Measurements from ENCODE around the gene VTI1A.

Gene VTI1A

DNA sequence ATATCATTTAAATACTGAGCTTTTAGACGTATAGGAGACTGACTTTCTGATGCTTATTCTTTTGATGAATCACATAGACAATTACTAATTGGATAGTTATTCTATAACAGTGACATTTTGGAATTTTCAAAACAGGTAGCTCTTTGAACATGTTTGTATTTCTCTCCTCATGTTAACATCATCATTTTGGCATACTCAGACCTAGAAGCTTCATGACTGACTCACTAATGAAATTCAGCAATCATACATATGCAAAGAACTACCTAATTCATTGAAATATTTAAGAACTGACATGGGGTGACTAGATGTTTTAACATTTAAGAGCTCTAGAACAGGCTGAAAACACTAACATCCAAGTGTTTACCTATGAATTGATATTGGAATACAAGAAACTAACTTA lies 192.3 kb downstream of the VTI1A start:
- no peak for DNase-seq (ENCODE audit: low read depth)

DNA sequence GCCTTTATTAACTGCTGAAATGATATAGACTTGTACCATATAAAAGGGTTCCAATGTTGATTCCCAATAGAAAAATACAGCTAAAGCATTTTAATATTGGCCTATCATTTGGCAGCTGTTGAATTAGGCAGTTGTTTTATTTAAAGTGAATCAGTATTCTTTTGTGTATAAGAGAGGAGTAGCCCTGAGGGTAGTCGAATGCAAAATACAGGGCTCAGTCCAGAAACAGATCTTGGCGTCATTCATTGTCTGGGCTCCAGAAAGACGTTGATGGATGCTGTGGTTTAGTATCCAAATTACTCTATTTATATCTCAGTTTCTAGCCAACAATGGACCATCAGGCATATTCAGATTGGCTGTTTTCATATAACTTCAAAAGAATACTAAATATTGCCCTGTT lies 193.6 kb downstream of the VTI1A start:
- DNase-seq (ENCODE audit: low read depth): no peak

DNA sequence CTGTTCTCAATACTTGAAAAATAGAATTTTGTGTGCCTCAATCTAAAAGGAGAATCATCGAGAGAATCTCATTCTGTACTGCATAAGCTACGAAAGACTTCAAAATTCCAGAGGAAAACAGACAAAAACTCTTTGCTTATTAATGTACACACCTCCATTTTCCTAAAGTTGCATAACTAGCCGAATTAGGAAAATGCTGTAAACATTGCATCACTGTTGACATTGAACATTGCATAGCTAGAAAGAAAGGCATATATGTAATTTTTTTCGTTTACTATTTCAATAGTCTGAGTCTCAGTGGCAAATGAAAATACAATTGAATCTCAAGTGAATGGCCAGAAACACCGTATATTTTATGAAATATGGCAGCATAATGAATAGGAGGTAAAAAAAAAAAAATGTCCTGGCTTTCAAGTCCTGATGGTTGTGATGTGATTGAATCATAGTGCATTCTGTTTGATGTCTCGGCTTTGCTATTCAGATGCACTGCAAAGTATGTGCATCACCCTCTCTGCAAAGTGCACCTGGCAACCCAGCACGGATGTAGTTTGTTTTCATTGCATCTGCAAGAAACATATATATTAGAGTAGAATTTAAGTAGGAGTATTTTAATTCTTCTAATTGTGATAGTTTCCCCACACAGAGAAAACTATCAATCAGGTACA lies 196.7 kb downstream of the VTI1A start:
- DNase-seq (ENCODE audit: low read depth): no peak

DNA sequence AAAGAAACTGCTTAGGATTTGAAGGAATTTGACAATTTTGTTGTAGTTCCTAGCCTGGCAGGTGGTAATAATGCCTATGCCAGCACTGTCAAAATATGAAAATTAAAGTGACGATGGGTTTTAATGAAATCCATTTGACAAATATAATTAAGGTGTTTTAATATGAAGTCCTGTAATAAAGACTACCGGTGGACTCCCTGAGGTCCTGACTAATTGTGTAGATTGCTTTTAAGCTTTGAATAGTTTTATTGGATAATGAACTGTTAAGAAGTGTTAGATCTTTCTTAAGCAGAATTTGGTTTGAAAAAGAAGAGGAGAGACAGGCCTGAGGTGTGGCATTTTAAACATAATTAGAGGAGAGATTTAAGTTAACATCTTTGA lies 197.2 kb downstream of the VTI1A start:
- no peak for DNase-seq (ENCODE audit: low read depth)

DNA sequence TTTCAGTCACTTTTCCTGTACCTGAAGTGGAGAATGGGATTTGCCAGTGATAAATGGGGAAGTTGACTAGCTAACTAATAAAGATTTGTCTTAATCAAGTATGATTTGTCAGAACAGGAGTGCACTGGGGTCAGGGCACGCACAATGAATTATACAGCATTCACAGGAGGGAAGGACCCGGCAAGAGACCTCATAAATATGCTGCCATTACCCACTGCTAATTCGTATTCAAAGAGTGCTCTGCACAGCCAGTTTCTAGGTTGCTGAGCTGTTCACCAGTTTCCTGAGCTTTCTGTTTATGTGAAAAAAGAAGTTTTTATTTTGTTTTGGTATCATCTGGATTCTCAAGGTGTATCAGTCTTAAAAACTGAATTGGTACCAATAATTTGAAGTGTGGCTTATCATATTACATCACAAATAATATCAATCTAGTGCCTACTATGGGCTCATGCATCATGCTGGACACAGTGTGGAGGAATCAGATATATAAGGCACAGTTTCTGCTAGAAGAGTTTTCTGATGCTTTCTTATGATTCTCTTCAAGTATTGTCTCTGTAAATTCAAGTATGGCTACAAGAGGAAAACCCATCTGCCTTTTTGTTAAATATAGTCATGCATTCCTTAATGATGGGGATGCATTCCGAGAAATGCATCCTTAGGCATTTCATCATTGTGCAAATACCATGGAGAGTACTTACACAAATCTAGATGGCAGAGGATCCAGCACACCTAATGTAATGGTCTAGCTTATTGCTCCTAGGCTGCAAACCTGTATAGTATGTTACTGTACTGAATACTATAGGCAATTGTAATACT lies 202.2 kb downstream of the VTI1A start:
- DNase-seq (ENCODE audit: low read depth): no peak

DNA sequence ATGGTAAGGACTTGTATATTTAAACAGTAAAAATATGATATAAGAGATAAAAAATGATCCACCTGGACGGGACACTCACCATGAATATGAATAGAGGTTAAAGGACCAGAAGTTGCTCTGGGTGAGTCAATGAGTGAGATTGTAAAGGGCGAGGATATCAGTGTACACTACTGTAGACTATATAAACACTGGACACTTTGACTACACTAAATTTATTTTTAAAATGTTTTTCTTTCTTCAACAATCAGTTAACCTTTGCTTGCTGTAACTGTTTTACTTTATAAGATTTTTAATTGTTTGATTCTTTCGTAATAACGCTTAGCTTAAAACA lies 202.8 kb downstream of the VTI1A start:
- no peak for DNase-seq (ENCODE audit: low read depth)

DNA sequence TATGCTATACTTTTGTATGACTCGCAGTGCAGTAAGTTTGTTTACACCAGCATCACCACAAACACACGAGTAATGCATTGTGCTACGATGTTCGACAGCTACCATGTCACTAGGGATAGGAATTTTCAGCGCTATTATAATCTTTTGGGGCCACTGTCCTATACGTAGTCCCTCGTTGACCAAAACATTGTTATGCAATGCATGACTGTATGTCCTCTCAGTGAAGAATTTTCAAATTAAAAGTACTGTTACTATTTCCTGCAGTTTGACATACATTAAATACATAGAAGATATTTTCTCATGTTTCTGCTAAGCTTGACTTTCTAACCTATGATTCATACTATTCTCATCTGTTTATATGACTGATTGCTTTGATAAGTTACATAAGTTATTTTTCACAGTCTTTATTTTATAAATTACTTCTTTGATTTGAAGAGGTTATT lies 203.6 kb downstream of the VTI1A start:
- DNase-seq (ENCODE audit: low read depth): no peak

DNA sequence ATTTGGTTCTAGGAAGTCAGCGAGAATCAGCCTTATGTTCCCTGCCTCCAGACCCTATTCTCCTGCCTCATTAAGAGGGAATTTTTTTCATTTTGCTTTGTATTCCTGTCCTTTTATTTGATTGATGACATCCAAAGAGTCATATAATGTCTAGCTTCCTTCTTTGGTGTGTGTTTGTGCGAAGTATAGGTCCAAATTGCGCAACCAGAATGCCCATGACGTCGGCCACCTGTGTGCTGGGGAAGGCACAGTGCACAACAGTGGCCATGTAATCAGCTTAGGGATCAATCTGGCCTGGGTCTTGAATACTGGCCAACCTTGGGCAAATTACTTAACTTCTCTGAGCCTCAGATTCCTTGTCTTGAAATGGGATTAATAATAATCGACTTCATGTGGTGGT lies 206.2 kb downstream of the VTI1A start:
- no peak for DNase-seq (ENCODE audit: low read depth)

DNA sequence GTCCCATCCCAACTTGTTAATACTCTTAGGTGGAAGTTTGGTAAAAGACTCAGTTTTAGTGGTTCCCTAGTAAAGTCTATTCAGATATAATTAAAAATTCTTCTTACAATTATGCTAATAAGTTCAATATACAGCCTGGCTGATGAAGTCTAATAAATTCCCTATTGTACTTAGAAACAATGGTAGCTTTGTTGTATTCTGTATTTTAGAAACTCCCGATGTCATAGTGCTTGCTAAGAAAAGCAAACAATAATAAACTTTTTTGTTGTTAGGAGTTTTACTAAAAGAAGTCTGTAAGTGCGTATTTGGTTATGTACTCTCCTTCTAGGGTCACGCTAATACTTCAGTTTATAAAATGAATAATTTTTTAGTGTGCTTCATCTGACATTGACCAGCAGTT lies 206.8 kb downstream of the VTI1A start:
- DNase-seq (ENCODE audit: low read depth): no peak

DNA sequence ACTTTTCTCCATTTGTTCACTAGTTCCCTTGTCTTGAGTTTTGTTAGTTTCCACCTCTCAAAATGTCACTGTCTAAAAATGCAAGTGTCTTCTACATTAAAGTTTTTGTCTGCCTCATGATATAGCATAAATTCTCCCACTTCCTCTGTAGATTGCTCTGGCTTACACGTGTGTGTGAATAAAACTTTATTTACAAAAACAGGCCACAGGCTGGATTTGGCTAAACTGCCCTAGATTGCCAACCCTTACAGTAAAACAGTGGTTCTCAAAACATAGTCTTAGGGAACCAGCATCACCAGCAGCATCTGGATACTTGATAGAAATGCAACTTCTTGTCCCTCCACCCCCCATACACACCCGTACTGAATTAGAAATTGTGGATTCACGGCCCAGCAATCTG lies 207.8 kb downstream of the VTI1A start:
- no peak for DNase-seq (ENCODE audit: low read depth)

DNA sequence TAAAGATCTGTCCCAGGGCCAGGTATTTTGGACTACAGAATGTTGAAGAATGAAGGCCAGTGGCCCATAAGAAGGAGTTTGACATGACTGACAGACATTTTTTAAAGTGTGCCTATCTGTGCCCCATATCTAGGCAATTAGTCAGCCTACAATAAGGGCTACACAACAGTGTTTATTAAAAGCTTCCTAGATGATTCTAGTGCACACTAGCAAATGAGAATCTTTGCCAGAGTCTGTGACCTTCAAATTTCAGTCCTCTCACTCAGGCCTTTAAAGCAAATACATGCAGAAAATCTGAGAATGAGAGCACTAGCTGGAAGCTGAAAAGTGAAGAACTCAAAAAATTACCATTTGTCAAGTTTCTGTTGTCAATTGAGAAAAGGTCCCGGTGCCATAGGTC lies 208.7 kb downstream of the VTI1A start:
- no peak for DNase-seq (ENCODE audit: low read depth)

DNA sequence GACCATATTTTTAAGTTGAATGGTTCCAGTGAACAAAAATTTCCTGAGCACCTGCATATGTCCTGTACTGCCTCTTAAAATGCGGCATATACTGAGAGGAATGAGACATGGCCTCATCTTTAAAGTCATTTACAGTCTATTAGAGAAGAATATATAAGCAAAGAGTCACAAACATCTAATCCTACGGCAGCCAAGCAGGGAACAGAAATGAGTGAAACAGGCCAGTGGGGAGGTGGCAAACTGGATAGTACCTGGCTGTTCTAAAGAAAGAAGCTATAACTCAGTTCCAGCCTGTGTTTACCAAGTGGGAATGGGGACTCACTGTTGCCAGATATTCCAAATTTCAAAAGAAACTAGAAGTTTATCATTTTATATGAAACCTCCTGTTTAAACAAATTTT lies 211.4 kb downstream of the VTI1A start:
- DNase-seq (ENCODE audit: low read depth): no peak

DNA sequence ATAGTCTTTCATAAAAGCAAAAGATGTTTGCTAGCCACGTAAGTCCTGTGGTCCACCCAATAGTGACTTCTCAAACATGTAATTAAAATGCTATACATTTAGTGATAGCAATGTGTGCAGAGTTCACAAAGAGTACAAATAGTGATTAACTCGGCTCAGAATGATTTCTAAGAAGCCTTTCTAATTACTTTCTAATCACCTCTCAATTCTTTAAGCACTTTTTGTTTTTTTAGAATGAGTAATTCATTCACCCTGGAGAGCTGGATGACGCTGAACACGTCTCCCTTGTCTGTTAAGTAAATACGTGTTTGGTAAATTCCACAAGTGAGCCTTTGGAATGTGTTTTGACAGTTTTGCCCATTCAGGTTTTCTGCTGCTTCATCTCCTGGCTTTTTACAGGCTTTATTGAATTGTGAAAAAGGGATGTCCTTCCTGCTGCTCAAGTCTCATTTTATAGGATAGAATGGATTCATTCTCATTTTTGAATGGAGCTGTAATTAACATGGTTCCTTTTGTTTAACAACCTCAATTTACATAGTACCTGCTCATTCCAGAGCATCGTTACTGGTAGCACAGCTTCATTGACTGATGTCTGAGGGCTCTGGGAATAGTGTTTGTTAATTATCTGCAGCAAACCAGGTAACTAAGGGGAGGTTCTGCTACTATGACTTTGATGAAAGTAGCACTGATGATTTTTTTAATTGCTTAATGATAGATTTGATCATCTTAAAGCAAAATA lies 212.1 kb downstream of the VTI1A start:
- DNase-seq (ENCODE audit: low read depth): no peak

DNA sequence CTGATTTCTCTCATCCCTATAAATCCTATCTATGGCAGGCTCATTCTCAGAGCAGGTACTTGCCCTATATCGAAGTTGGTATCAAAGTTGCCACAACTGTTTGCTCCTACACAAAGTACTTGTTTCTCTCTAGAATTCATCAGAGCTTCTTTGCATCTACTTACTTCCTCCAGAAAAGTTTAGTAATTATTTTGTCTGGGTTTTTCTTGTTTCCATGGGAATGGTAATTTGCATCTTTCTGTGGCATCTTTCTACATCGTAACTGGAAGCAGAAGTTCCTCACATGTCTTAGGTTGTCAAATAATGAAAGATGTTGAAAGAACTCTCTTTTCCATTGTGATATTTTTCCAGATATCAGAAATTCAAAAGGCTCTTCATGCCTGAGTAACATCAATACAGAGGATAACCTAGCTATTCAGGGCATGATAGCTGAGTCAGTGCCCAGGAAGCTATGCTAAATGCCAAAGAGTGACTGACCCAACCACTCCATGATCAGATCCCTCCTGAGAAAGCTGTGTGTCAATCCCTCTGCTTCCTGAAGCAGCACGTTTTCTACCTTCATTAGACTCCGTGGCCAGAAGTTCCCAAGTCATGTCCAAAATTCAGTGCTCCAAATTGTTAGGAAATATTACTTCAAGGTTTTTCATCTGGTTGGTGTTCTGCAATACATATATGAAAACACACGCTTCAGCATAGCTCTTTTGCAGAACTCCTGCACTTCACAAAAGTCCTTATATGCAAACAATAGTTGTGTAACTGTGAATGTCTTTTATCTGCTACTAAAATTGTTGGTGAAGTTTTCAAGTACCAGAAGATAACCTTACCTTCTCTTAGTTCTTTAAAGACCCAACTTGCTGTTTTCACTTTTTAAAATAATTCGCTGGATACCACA lies 216.5 kb downstream of the VTI1A start:
- no peak for DNase-seq (ENCODE audit: low read depth)

DNA sequence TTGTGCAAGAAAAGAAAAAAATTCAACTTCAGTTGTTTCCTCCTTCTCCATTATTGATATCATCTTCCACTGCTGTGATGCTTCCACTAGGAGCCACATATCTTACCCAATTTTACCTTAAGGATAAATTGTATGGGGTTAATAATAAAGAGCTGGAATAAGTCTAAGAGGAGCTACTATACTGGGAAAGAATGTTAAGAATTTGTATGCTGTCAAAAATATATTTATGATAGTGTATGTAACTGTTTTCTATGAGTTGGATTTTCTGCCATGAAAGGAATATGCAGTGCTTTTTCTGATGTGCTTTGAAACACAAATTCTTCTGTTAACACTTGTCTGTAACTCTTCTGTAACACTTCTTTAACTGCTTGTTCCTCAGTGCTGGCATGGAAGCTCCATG lies 219.1 kb downstream of the VTI1A start:
- no peak for DNase-seq (ENCODE audit: low read depth)

DNA sequence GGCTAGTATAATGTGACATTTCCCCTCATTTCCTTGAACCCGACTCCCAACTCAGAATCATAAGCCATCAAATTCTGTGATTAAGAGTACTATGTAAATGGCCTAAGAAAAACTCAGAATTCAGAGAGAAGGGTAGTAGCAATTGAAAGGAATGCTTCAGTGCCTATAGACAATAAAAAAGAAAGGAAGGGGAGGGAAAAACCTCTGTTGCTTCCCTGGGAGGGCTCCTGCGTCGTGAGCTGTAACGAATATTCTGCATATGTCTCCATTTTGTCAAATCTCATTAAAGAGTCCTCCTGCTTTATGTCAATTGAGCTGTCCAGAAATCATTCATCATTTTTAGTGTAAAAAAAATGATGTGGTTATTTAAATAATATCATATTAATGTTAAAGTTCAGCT lies 223.0 kb downstream of the VTI1A start:
- no peak for DNase-seq (ENCODE audit: low read depth)

DNA sequence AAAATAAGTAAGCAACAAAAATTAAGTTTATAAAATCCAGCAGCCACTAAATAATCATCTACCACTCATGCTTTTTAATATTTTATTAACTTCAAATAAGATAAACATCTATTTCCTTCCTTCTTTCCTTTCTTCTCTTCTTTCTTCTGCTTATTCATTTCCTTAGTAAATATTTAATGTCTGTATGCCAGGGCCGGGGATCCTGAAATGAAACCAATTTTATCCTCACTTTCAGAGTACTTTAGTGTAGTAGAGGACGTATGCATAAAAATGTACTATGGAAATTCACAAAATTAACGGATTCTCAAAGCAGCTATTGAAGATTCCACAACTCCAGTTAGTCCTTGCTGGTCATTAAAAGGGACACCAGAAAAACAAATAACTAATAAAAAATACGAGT lies 224.7 kb downstream of the VTI1A start:
- DNase-seq (ENCODE audit: low read depth): no peak

DNA sequence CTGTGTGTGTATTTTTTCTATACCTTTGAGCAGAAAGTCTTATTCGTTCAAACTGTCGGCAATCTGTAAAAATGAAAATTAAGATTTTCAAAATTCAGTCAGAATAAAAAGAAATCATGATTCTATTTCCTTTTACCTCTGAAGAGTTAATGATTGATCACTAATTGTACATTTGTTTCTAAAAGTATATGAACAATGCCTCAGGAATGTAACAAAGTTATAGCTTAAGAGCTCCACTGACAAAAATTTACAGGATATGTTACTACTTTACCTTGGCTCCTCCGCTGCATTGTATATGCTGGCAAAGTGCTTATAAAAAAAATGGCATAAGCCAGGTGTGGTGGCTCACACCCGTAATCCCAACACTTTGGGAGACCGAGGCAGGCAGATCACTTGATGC lies 225.7 kb downstream of the VTI1A start:
- no peak for DNase-seq (ENCODE audit: low read depth)

DNA sequence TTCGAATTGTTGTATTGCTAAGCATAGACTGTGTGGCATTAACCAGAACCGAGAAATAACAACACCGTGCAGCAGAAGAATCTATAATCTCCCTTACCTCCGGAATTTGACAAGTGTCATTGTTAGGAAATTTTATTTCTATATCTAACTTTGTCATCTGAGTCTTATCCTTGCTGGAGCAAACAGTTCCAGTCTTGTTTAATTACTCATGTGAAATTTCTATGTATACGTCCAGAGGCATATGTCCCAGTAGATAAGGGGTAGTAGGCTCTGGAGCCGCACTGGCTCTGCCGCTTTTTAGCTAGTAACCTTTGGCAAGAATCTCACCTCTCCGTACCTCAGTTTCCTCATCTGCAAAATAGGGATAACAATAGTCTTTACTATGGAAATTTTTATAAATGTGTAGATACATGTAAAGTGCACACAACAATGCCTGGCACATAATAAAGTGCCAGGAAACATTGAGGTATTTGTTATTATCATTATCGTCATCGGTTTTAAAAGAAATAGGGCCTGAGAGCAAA lies 228.6 kb downstream of the VTI1A start:
- no peak for DNase-seq (ENCODE audit: low read depth)

DNA sequence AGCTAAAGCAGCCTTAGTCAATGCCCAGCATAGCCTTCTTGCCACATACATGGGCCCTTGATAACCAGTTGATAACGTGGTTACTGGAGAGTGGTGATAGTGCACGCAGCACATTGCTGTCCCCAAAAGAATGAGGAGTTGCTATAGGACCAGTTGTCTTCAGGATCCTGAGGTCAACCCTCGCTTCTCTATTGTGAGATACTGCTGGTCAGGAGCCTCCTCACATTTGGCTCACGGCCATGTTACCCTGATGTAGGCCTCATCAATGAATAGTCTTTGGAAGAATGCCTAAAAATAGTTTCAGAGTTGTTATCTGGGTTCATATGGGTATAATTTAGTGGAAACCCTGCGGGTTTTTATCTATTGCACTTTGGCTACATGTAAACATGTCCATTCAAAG lies 230.7 kb downstream of the VTI1A start:
- DNase-seq (ENCODE audit: low read depth): no peak

DNA sequence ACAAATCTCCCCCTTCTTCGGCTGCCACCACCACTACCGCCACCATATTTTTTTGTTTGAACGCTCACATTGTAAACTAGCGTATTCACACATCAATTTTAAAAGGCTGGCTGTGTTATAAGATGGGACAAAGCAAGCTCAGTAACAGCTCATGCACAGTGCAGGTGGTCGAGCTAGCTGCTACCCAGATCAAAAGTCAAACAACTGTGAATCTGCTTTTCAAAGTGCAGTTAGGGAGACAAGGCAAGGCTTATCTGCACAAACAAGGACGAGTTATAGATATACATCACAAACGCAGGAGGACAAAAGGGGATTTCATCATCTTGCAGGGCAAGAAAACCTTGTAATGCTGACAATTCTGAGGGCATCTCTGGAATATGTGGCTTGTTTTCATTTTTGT lies 231.6 kb downstream of the VTI1A start:
- DNase-seq (ENCODE audit: low read depth): no peak

DNA sequence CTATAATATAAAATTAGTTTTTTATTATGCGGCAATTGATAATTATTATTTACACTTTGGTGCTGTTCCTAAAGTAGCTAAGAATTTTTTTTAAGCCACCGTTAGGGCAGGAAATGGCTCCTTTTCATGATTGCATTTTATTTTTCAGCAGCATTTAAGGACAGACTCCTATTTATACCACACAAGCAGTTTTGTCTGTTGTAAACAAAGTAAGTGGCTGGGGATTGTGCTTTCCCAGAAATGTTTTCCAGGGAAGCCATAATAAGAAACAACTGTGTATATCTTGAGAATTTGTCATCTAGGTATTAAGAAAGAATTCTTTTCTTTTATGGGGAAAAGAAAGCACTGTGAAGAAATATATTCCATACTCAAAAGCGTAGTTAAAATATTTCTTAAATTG lies 232.0 kb downstream of the VTI1A start:
- DNase-seq (ENCODE audit: low read depth): no peak

All from activated T-helper 9 cell treated with anti-CD3 and anti-CD28 coated beads, Interleukin-2, amount 50 U/mL, for 16 hours (primary cell).